NCI-H1694 treated with DMSO at 0.1 percent for 48 hours (cell line): ENCODE data around the gene HELT.
A peak's percentile ranks its signal among the peaks of the same experiment; 100 is the strongest.

Source experiments
- DNase-seq: peaks from one replicate; lab custom pipeline; 2025; lab: John Stamatoyannopoulos, UW

The HELT gene

GRCh38 chr4:185003596-185004351 lies 14.5 kb upstream of the HELT start:
- no peak for DNase-seq

- DNase-seq: no peak
These were observed 13.6 kb upstream of the HELT start for GRCh38 chr4:185004562-185005218.

DNA sequence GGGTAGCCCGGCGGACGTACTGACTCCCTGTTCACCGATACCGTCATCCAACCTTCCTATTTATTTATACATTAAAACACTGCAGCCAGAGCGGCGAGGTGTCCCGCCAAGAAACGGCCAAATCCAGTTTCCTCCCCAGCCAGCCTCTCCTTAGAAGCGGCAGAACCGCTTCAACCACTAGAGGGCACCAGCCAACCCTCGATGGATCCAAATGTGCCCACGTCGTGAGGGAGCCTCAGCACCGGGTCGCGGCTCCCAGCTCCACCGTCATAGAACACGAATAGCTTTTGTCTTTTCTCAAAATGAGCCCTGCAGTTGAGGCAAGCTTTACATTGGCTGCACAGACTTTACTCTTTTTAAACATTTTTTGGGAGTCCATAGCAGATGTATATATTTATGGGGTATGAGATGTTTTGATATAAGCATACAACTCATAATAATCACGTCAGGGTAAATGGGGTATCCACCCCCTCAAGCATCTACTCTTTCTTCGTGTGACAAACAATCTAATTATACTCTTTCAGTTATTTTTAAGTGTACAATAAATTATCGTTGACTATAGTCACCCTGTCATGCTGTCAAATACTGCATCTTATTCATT lies 13.0 kb upstream of the HELT start:
- DNase-seq: peak; percentile 65

GRCh38 chr4:185011408-185011807 lies 6.9 kb upstream of the HELT start:
- peak; percentile 14 for DNase-seq

DNA sequence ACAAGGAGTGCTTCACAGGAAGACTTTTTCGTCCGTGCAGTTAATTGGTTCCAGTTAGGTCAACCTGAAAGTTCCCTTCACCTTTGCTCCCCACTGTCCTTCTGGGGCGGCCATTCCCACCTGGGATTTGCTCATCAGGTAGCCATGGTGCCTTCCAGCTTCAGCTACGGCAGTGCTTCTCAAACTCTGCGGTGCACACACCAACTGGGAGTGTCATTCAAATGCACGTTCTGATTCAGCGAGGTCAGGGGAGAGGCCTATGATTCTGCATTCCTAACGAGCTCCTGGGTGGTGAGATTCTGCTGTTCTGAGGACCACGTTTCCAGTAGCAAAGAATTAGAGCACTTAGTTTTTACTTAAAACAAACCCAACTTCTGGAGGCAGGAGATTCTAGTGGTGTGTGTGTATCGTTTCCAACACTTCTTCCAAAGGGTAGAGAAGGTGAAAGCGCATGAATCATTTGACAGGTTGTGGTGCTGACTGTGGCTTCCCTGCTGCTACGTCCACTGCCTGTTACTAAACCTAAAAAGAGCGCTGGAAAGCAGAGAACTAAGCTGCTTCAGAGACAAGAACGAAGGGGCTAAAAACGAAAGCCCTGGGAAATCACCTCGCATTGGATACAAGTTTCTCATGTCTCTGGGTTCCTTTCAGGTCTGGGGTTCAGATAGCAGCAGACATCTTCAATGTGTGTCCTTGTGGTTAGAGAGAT lies 4.7 kb upstream of the HELT start:
- DNase-seq: no peak

GRCh38 chr4:185015108-185015507 lies 3.2 kb upstream of the HELT start:
- no peak for DNase-seq

DNA sequence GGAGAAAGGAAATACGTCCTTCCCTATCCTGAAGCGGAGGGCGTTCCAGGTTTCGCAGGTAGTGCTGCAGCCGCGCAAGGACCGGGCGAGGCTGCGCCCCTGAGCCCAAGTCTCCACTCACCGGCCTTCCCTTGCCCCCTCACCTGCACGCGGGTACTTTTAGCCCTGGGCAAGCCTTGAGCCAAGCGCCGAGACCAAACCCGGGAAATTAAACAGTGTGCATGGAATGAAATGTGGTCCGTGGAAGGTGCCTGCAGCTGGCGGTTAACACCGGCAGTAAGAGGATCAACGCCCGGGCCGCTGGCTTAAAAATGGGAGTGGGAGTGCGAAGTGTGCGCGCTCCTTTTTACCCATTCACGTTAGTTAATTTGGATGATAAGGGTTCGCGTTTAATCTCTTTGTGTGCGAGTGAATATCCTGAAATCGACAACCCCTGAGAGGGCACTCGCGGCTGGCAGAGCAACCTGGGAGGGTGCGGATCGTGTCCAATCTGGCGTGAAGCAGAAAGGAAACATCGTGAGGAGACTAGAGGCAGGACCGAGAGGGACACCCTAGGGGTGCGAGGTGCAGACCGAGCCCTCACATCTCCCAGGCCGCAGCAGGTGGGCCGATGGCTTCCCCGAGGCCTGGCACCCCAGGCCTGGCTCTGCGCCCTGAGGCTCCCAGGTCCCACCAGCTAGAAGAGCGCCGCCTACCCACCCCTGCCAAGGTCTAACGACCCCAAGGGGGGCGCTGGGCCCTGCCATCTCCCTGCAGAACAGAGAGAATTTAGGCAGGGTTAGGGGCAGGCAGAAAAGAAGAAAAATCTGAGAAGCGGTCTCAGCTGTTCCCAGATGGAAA lies 2.0 kb upstream of the HELT start:
- DNase-seq: no peak

DNA sequence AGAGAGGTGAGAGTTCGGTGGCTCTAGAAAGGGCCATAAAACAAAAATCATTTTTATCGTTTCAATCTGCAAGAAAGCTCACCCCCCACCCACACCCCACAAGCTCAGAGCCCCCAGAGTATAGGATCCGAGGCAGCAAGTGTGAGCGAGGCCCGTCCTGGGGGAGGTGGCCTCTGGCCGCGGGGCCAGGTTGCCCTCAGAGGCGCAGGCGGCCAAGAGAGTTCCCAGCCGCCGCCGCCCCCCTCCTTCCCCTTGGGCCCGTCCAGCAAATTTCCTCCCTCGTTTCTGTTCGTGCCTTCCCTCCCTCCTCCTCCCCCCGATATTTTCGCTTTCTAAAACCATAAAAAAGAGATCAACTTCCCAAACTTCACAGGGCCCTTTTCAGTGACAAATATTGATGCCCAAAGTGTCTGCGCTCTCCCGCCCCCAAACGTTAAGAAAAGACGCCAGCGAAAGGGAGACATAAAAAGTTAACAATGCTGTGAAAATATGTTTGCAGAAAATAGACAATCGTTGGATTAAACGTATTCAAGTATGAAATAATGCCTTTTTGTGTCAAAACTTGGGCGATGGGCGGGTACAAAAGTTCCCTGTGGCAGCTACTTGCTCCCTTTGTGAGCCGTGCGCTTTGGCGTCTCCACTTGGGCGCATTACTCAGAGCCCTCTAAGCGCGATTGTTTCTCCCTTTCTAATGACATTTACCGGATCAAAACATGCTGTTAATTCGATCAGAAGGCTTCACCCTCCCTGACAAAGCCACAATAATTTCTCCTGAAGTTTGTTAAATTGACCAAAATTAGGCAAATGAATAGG lies 1.1 kb upstream of the HELT start:
- no peak for DNase-seq

DNA sequence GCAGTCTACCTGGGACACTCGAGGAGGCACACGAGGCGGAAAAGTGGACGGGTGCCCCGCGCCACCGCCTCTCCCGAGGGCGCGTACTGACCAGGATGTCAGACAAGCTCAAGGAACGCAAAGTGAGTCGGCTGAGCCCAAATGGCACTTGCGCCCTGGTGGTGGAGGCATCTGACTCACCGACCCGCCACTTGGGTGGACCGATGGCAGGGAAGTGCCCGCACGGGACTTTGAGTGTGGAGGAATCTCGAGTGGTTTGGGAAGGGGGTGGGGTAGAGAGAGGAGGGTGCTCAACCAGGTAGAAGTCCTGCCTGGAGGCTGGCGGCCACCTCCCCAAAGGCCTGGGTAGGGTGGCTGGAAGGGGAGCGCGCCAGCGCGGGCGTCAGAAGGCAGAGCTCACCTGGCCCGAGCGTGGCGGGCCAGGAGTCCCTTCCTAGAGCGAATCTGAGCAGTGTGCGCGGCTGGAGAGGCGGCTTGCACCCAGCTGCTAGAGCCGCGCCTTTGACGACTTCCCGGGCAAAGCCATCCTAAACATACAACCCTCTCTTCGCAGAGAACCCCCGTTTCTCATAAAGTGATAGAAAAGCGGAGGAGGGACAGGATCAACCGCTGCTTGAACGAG lies 655 bp downstream of the HELT start:
- DNase-seq: no peak

- no peak for DNase-seq
These were observed 1.4 kb downstream of the HELT start for GRCh38 chr4:185019456-185020292.

DNA sequence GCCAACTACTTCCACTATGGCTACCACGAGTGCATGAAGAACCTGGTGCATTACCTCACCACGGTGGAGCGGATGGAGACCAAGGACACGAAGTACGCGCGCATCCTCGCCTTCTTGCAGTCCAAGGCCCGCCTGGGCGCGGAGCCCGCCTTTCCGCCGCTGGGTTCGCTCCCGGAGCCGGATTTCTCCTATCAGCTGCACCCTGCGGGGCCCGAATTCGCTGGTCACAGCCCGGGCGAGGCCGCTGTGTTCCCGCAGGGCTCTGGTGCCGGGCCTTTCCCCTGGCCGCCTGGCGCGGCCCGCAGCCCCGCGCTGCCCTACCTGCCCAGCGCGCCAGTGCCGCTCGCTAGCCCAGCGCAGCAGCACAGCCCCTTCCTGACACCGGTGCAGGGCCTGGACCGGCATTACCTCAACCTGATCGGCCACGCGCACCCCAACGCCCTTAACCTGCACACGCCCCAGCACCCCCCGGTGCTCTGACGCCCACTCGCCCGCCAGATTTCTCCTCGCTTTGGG lies 2.1 kb downstream of the HELT start:
- no peak for DNase-seq

- DNase-seq: no peak
These were observed 2.8 kb downstream of the HELT start for GRCh38 chr4:185020863-185021761.

- no peak for DNase-seq
These were observed 5.2 kb downstream of the HELT start for GRCh38 chr4:185023471-185023870.

- no peak for DNase-seq
These were observed 10.3 kb downstream of the HELT start for GRCh38 chr4:185028625-185029024.

- no peak for DNase-seq
These were observed 13.3 kb downstream of the HELT start for GRCh38 chr4:185031611-185032010.

DNA sequence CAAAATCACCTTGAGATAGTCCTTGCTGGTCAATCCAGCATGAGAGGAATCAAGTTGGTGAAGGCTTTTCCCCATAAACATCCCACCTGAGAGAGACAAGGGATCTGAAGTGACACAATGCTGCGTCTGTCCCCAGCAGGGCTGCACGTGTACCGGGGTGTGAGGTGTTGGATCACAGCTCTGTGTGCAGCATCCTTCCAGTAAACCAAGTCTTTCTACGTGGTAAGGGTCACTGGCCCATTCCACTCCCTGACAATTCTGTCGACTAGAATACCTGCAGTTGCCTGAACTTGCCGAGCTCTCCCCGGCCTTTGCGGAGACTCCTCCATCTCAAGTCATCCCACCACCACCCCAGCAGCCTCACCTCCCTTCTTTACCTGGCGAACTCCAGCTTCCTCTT lies 14.8 kb downstream of the HELT start:
- DNase-seq: no peak

- DNase-seq: no peak
These were observed 15.7 kb downstream of the HELT start for GRCh38 chr4:185033950-185034349.

DNA sequence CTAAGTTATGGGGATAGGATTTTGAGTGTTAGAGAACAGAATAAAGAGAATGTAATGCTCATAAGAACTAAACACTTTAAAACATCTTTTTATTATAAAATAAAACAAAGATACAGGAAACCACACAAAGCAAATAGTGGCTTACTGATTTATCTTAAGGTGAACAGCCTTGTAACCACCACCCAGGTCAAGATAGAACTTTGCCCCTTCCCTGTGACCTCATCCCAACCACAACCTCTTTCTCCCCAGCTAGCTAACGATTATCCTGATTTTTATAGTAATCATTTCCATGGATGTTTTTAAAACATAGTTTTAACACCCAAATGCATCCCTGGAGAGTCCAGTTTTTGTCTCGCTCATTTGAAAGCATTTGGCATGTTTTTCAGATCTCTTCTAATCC lies 17.0 kb downstream of the HELT start:
- no peak for DNase-seq
